ENCODE data around the gene ERVMER34-1. TPM values are rescaled to one million over a fixed set of nuclear protein-coding genes. Genes with fewer than 3 reads are reported as not detected.

ERVMER34-1 gene
- total RNA-seq, 4 donors from 2014 or later, result 0.40 TPM; not detected in 3

DNA sequence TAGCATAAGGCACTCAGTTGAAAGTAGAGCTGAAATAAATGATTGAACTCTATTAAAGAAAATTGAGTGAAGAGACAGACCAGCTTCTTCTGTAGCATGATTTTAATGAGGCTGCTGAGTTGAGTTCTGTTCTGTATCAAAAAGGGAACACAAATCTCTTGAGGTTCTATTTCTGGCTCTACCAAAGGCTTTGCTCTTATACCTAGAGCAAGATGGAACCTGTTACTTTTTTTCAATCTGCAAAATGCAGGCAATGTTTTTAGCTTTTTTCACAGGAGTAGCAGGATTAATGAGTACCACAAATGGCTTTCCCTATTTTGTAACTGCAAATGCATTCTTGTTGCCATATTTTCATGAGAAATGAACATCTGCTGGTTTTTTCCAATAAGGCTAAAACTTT, 4.2 kb upstream of the ERVMER34-1 start:
- H3K4me3 ChIP-seq, result no peak overlapping the region
- peaks cover 0 to 12% (median 4%) of the 10 kb centered on the region in 4 donors for H3K4me1 ChIP-seq
- H3K27me3 ChIP-seq, result no peaks in the 10 kb centered on the region
- no peak overlapping the region for H3K27ac ChIP-seq
- no peak for DNase-seq
- TF ChIP-seq, protein P1, sequence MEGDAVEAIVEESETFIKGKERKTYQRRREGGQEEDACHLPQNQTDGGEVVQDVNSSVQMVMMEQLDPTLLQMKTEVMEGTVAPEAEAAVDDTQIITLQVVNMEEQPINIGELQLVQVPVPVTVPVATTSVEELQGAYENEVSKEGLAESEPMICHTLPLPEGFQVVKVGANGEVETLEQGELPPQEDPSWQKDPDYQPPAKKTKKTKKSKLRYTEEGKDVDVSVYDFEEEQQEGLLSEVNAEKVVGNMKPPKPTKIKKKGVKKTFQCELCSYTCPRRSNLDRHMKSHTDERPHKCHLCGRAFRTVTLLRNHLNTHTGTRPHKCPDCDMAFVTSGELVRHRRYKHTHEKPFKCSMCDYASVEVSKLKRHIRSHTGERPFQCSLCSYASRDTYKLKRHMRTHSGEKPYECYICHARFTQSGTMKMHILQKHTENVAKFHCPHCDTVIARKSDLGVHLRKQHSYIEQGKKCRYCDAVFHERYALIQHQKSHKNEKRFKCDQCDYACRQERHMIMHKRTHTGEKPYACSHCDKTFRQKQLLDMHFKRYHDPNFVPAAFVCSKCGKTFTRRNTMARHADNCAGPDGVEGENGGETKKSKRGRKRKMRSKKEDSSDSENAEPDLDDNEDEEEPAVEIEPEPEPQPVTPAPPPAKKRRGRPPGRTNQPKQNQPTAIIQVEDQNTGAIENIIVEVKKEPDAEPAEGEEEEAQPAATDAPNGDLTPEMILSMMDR (IDR thresholded peaks at IDR 0.05), result no peak
- TF ChIP-seq POLR2A (IDR thresholded peaks at IDR 0.05), result no peak
- H3K9me3 ChIP-seq, result no peaks in the 10 kb centered on the region
- H3K36me3 ChIP-seq, result no peaks in the 10 kb centered on the region

DNA sequence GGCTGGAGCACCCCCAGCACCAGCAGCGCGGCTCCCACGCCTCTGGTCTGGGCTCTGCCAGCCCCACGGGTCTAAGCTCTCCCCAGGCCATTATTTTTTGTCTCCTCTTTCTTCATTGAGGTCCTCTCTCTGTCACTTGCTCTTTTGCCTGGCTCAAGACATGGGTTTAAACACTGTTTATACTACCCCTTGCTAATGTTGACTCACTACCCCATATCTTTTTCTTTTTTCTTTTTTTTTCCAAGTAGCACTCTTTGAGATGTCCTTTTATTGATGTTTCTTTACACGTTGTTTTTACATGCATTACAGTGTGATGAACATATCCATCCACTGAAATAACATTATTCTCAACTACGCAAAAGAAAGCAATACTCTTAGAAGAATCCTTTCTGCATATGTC, 1.7 kb upstream of the ERVMER34-1 start:
- TF ChIP-seq POLR2A (IDR thresholded peaks at IDR 0.05), result no peak
- TF ChIP-seq, protein P1 (IDR thresholded peaks at IDR 0.05), result no peak
- no peak for DNase-seq
- Histone ChIP-seq H3K27me3 (no peaks in the 10 kb centered on the region), H3K36me3 (no peaks in the 10 kb centered on the region), H3K9me3 (no peaks in the 10 kb centered on the region), H3K4me3 (no peak overlapping the region), H3K27ac (no peak overlapping the region), H3K4me1 (peaks cover 0 to 14% (median 4%) of the 10 kb centered on the region in 4 donors)

DNA sequence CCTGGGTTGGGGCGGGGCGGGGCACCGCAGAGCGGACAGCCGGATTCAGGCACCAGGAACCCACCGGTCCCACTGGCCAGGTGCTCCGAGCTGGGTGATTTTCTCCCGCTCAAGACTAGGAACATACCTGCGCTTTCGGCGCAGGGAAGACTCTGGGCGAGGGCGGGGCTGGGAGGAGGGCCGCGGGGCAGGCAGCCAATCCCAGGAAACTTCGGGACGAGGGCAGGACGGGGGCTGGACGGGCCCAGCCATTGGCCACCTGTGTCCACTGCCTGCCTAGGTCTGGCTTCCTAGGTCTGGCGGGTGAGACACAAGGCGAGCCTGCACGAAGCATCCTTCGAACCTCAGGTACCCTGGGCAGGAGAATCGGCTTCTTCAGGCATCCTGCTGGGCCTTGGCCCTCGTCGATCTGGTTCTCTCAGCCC, 274 bp upstream of the ERVMER34-1 start:
- Histone ChIP-seq H3K27ac (no peak overlapping the region), H3K4me1 (peaks cover 0 to 14% (median 4%) of the 10 kb centered on the region in 4 donors), H3K27me3 (no peaks in the 10 kb centered on the region), H3K4me3 (peak overlapping the region; percentile 32 to 58 (median 48)), H3K9me3 (no peaks in the 10 kb centered on the region), H3K36me3 (no peaks in the 10 kb centered on the region)
- no peak for TF ChIP-seq POLR2A (IDR thresholded peaks at IDR 0.05)
- TF ChIP-seq, protein P1 (IDR thresholded peaks at IDR 0.05), result no peak
- DNase-seq, result peak in 2 of 3 donors; percentile 65 to 69

DNA sequence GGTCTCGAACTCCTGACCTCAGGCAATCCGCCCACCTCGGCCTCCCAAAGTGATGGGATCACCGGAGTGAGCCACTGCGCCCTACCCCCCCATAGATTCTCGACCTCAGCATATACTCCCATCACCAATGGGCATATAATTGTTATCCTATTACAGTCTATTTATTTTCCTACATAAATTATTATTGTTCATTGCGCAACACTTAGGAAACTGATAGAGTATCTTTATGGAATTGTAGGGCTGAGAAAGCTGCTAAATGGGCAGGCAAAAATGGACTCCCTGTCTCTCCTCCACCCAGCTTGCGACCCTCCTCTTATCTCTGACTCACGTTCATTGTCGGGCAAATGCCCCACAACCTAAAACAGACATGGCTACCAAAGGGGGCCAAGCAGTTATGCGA, 1.0 kb downstream of the ERVMER34-1 start:
- peaks cover 0 to 14% (median 4%) of the 10 kb centered on the region in 4 donors for H3K4me1 ChIP-seq

DNA sequence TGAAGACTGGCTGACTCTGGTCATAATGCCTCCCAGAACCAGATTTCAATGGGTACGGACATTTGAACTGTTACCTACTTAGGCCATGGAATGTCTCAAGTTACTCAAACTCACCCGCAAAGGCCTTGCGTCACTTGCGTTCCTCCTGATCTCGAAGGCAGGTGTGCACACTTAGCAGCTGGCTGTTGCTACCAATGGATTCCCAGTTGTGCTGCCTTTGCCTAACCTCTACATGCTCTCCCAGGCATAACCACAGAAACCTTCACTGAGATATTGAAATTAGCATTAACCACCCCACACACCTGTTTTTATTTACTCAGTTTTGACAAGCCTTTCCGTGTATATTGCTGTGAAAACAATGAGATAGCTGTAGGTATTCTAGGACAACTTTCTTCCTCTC, 2.8 kb downstream of the ERVMER34-1 start:
- no peak for TF ChIP-seq POLR2A (IDR thresholded peaks at IDR 0.05)
- TF ChIP-seq, protein P1 (IDR thresholded peaks at IDR 0.05), result no peak
- Histone ChIP-seq H3K27me3 (no peaks in the 10 kb centered on the region), H3K27ac (no peak overlapping the region), H3K4me3 (no peak overlapping the region), H3K9me3 (no peaks in the 10 kb centered on the region), H3K36me3 (no peaks in the 10 kb centered on the region), H3K4me1 (peaks cover 0 to 14% (median 4%) of the 10 kb centered on the region in 4 donors)
- no peak for DNase-seq

More for the DNA sequence above, 1.0 kb downstream of the ERVMER34-1 start:
- DNase-seq, result no peak
- Histone ChIP-seq H3K27ac (no peak overlapping the region), H3K36me3 (no peaks in the 10 kb centered on the region), H3K9me3 (no peaks in the 10 kb centered on the region), H3K27me3 (no peaks in the 10 kb centered on the region), H3K4me3 (no peak overlapping the region)
- TF ChIP-seq, protein P1 (IDR thresholded peaks at IDR 0.05), result no peak
- no peak for TF ChIP-seq POLR2A (IDR thresholded peaks at IDR 0.05)

DNA sequence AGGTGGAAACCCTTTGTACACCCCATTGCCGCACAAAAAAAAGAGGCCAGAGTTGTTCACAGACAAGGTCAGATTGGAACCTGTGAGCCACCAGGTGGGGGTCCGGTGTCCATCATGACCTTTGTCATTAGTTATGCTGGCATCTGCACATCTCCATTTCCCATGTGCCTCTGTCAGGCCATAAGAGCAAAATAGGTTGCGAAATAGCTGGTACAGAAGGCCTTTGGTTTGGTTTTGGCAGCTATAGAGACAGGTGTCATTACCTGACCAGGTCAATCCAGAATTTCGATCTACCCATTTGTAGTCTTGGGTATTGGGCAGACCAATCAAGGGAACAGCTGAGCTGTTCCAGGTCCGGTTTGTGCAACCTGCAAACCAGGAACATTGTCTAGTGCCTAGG, 6.6 kb downstream of the ERVMER34-1 start:
- Histone ChIP-seq H3K27me3 (no peaks in the 10 kb centered on the region), H3K36me3 (no peaks in the 10 kb centered on the region), H3K9me3 (no peaks in the 10 kb centered on the region), H3K27ac (no peak overlapping the region), H3K4me3 (no peak overlapping the region), H3K4me1 (no peaks in the 10 kb centered on the region)
- no peak for DNase-seq
- no peak for TF ChIP-seq POLR2A (IDR thresholded peaks at IDR 0.05)
- TF ChIP-seq, protein P1 (IDR thresholded peaks at IDR 0.05), result no peak
